HepG2 (cell line): ENCODE results near the gene RGPD5. TPM values are rescaled to one million over a fixed set of nuclear protein-coding genes. Genes with fewer than 3 reads are reported as not detected.
"Not testable (repeated sequence)": the region's sequence is repeated elsewhere in the genome, so short reads cannot be mapped to it uniquely, and the experiment has no call there.

Source experiments
- ATAC-seq: fragments of 200-7000 bp; cut with Tn5 transposase; 3 replicates; pipeline ENCODE4 v1.9.1; 2020; ENCODE audit warnings: mild to moderate bottlenecking, moderate library complexity
- BruUV-seq: library from RNA; stranded (reverse); fragments of 400-500 nt; replicated peaks from 2 replicates; lab custom pipeline; 2021; lab: Mats Ljungman, UMichigan
- CTCF ChIA-PET: fragments of 300-600 bp; formaldehyde crosslinking; extraction: SDS; loops from one replicate; lab custom pipeline; 2021; ENCODE audit warnings: low total read pairs, inconsistent platforms, low intra/inter-chr PET ratio; lab: Yijun Ruan, JAX
- POLR2A ChIA-PET: fragments of 350-600 bp; sonication (Branson Sonifier 250); formaldehyde crosslinking; loops from one replicate; lab custom pipeline; 2020; ENCODE audit warnings: antibody characterized with exemption, inconsistent platforms; lab: Yijun Ruan, JAX
- DNase-seq: peaks from one replicate; pipeline ENCODE4 v3.0.0-alpha.2; 2015; ENCODE audit warnings: low spot score
- FAIRE-seq: peaks from 3 replicates; lab custom pipeline; 2011; peaks lifted over from hg19 to GRCh38; lab: Jason Lieb, UNC
- H2AFZ ChIP-seq: one replicate; pipeline ENCODE4 v1.6.1; 2011; ENCODE audit warnings: low read length, inconsistent platforms
- H3K27ac ChIP-seq: fragments of 300-600 bp; 3 replicates; pipeline ENCODE4 v1.8.0; 2011; ENCODE audit warnings: mixed run types, mild to moderate bottlenecking, mixed read lengths, low read length, inconsistent platforms; ENCODE audit not compliant: insufficient read depth; ENCODE audit errors: extremely low read length
- H3K27me3 ChIP-seq, 2 experiments: fragments of 200-600 bp in 1 of 2; 2 replicates in 1 of 2; 3 replicates in 1 of 2; pipeline versions ENCODE4 v1.6.0 to v1.8.0; 2011; ENCODE audit warnings: low read length in 2 of 2, mild to moderate bottlenecking in 2 of 2, moderate library complexity in 2 of 2, inconsistent platforms in 1 of 2; ENCODE audit not compliant: insufficient read depth in 2 of 2, control insufficient read depth in 1 of 2
- H3K36me3 ChIP-seq, 2 experiments: fragments of 200-600 bp in 1 of 2; replicated peaks in 1 of 2; 2 replicates in 1 of 2; 3 replicates in 1 of 2; pipeline versions ENCODE4 v1.5.1 to v1.8.0; 2011; ENCODE audit warnings: low read length in 2 of 2, inconsistent platforms in 1 of 2; ENCODE audit not compliant: insufficient read depth in 2 of 2, control insufficient read depth in 1 of 2
- H3K4me1 ChIP-seq: 2 replicates; pipeline ENCODE4 v1.5.1; 2012; ENCODE audit warnings: low read length, inconsistent platforms; ENCODE audit not compliant: insufficient read depth
- H3K4me2 ChIP-seq: 2 replicates; pipeline ENCODE4 v1.6.0; 2011; ENCODE audit warnings: low read depth, low read length, inconsistent platforms
- H3K4me3 ChIP-seq, 3 experiments: fragments of 200-600 bp in 1 of 3; sonication (generic), shearing (Covaris generic) in 1 of 3; replicated peaks in 1 of 3; 2 replicates each; pipeline ENCODE4 v1.5.1; 2011 to 2016; ENCODE audit warnings: low read length in 3 of 3, inconsistent platforms in 2 of 3, low read depth in 2 of 3, mild to moderate bottlenecking in 2 of 3, control low read depth in 1 of 3, mixed read lengths in 1 of 3; ENCODE audit not compliant: insufficient read depth in 1 of 3
- H3K79me2 ChIP-seq: one replicate; pipeline ENCODE4 v1.6.1; 2011; ENCODE audit warnings: low read length, inconsistent platforms; ENCODE audit not compliant: insufficient read depth
- H3K9ac ChIP-seq: 2 replicates; pipeline ENCODE4 v1.6.0; 2011; ENCODE audit warnings: mild to moderate bottlenecking, low read depth, low read length, inconsistent platforms; ENCODE audit not compliant: insufficient read depth
- H3K9me3 ChIP-seq: 2 replicates; pipeline ENCODE4 v1.5.1; 2012; ENCODE audit warnings: mild to moderate bottlenecking, low read length
- H4K20me1 ChIP-seq: 2 replicates; pipeline ENCODE4 v1.6.0; 2011; ENCODE audit warnings: inconsistent platforms, mild to moderate bottlenecking, low read length, moderate library complexity; ENCODE audit not compliant: insufficient read depth
- WGBS: methylation state at CpG from one replicate; pipeline ENCODE4 v1.1.6; 2017; ENCODE audit warnings: low lambda C conversion rate; 5-methylcytosine and 5-hydroxymethylcytosine counted together
- in situ Hi-C: cut with HindIII; loops from 2 replicates; pipeline ENCODE4 v1.10.0; 2017; ENCODE audit warnings: low pct_unique_long_range_greater_than_20kb; ENCODE audit not compliant: extremely low pct_ligation_motif_present
- intact Hi-C: fragments of 100-400 bp; cut with micrococcal nuclease; formaldehyde crosslinking; loops from one replicate; pipeline ENCODE4 v1.10.0; 2022; ENCODE audit not compliant: unreplicated experiment
- polyA plus RNA-seq, 8 experiments: library from polyadenylated mRNA; depleted of rRNA in 3 of 8; stranded (reverse) in 7 of 8; unstranded in 1 of 8; fragments of >200 nt; fragmentation: Illumina TruSeq in 4 of 8; extraction: Trizol in 4 of 8; gene quantifications; 2 replicates each; pipeline versions ENCODE4 v1.2.1 to v1.2.3, GENCODE V29; 2011 to 2016; ENCODE audit warnings: low read depth in 4 of 8, missing spikeins in 1 of 8, mixed read lengths in 1 of 8; ENCODE audit not compliant: insufficient read depth in 1 of 8
- total RNA-seq, 5 experiments: library from RNA; depleted of rRNA; stranded (reverse); fragments of >200 nt; fragmentation: Illumina TruSeq; extraction: Trizol; gene quantifications; 2 replicates each; pipeline ENCODE4 v1.2.3, GENCODE V29; 2016; ENCODE audit warnings: low read depth in 1 of 5

Gene RGPD5
- total and polyA plus RNA-seq, 2 of the 13 experiments (the other 11 are each of a cell fraction or from before 2014, with no cell fraction given) = 12.0 to 16.4 TPM

- BruUV-seq, H3K9me3 ChIP-seq, H3K79me2 ChIP-seq, H3K4me1 ChIP-seq, CTCF ChIA-PET, H3K4me3 ChIP-seq, H3K27ac ChIP-seq, intact Hi-C loops, DNase-seq, in situ Hi-C loops, H4K20me1 ChIP-seq, H3K36me3 ChIP-seq, POLR2A ChIA-PET, FAIRE-seq, H2AFZ ChIP-seq, H3K9ac ChIP-seq, H3K4me2 ChIP-seq, H3K27me3 ChIP-seq: not testable (repeated sequence)
- peak; percentile 59 for ATAC-seq
- WGBS = no CpG with 5 or more reads among the region's 2 CpGs
Observed at GRCh38 chr2:109782446-109782993, 11.6 kb upstream of the RGPD5 start.

- H3K4me1 ChIP-seq, H2AFZ ChIP-seq, in situ Hi-C loops, H4K20me1 ChIP-seq, H3K9ac ChIP-seq, BruUV-seq, H3K4me3 ChIP-seq, FAIRE-seq, CTCF ChIA-PET, H3K79me2 ChIP-seq, POLR2A ChIA-PET, H3K36me3 ChIP-seq, H3K27ac ChIP-seq, intact Hi-C loops, H3K4me2 ChIP-seq, DNase-seq, H3K27me3 ChIP-seq, H3K9me3 ChIP-seq: not testable (repeated sequence)
- no CpG with 5 or more reads among the region's 12 CpGs for WGBS
- peak; percentile 29 for ATAC-seq
Observed at GRCh38 chr2:109791530-109792279, 2.4 kb upstream of the RGPD5 start.

GRCh38 chr2:109792659-109793058 is 1.4 kb upstream of the RGPD5 start:
- H3K27ac ChIP-seq, H3K27me3 ChIP-seq, CTCF ChIA-PET, H3K9me3 ChIP-seq, BruUV-seq, H3K36me3 ChIP-seq, H3K79me2 ChIP-seq, H3K9ac ChIP-seq, POLR2A ChIA-PET, H3K4me3 ChIP-seq, H2AFZ ChIP-seq, H4K20me1 ChIP-seq, intact Hi-C loops, DNase-seq, H3K4me2 ChIP-seq, H3K4me1 ChIP-seq, in situ Hi-C loops, FAIRE-seq: not testable (repeated sequence)
- ATAC-seq = peak; percentile 93
- no CpG with 5 or more reads among the region's 1 CpG for WGBS

GRCh38 chr2:109871129-109871751 is 77.1 kb downstream of the RGPD5 start:
- DNase-seq, POLR2A ChIA-PET, CTCF ChIA-PET, FAIRE-seq, H3K4me3 ChIP-seq, in situ Hi-C loops, H3K9me3 ChIP-seq, H2AFZ ChIP-seq, intact Hi-C loops, H4K20me1 ChIP-seq, BruUV-seq, H3K4me2 ChIP-seq, H3K27ac ChIP-seq, H3K36me3 ChIP-seq, H3K27me3 ChIP-seq, H3K79me2 ChIP-seq, H3K4me1 ChIP-seq, H3K9ac ChIP-seq: not testable (repeated sequence)
- peak; percentile 99 for ATAC-seq
- WGBS = no CpG with 5 or more reads among the region's 8 CpGs
